ENCODE data around the gene KRT23. TPM values are rescaled to one million over a fixed set of nuclear protein-coding genes. Genes with fewer than 3 reads are reported as not detected.

The KRT23 gene
- total and polyA plus RNA-seq, 12 donors = 0.01 to 0.25 (median 0.21) TPM; not detected in 8

DNA sequence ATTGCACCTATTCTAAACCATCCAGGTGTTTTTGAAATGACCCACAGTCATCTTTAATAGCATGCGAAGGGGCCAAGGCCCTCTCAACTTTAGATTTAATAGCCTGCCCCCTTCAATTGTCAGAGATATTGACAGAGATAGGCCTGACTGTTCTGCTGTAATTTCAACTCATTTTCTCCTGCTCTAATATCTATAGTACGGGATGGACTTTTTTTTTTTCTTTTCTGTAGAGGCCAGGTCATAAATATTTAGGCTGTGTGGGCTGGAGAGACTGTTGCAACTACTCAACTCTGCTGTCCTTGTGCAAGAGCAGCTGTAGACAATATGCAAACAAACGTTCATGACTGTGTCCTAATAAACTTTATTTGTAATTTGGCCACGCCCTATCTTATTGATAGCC lies 27.7 kb downstream of the KRT23 start:
- Histone ChIP-seq H3K9me3 (no peaks in the 10 kb centered on the region), H3K27me3 (peaks cover 0 to 26% (median 20%) of the 10 kb centered on the region in 7 donors), H3K27ac (no peak overlapping the region), H3K4me1 (peaks cover 0 to 34% (median 0%) of the 10 kb centered on the region in 9 donors), H3K36me3 (no peaks in the 10 kb centered on the region), H3K4me3 (no peak overlapping the region)
- intact Hi-C loops (cut with DNase I) = loop anchor here (1.0 to 10.0 kb wide), 15 partner anchors 52 to 753 kb away; no protein-coding TSS in a partner anchor
- no peak for ATAC-seq
- no peak for DNase-seq
- 59 to 65% methylated on average over 4 of the region's 4 CpGs for WGBS, 2 donors
- TF ChIP-seq CTCF (IDR thresholded peaks at IDR 0.05) = no peak

DNA sequence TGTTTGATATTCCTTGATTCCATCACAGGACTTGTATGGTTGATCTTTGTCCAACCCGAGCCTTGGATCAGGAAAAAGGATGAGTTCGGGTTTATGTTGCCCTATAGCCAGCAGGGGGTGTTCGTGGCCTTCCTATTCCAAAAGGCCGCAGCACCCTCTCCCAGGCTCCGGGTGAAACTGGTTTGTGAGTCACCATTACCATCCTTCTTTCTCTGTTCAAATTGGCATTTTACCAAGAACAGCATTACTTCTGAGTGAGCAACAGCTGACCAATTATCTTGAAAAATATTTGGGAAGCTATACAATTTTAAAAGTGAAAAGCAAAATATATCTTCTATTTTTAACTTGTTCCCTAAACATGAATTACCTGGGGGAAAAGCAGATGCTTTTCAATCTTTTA lies 28.1 kb downstream of the KRT23 start:
- DNase-seq (peak; percentile 40 to 69), ATAC-seq (peak; percentile 78 to 96 (median 86))
- TF ChIP-seq CTCF (IDR thresholded peaks at IDR 0.05) = peak; percentile 41 to 85 (median 79)
- Histone ChIP-seq H3K9me3 (no peaks in the 10 kb centered on the region), H3K27me3 (peaks cover 0 to 26% (median 22%) of the 10 kb centered on the region in 7 donors), H3K4me3 (no peak overlapping the region), H3K27ac (no peak overlapping the region), H3K4me1 (peaks cover 0 to 33% (median 0%) of the 10 kb centered on the region in 9 donors), H3K36me3 (no peaks in the 10 kb centered on the region)
- 1 to 3% methylated on average over 5 of the region's 5 CpGs for WGBS, 2 donors
- intact Hi-C loops (cut with DNase I) = loop anchor here in 9 of 10 donors (1.0 to 10.0 kb wide), 10 partner anchors 52 to 753 kb away; no protein-coding TSS in a partner anchor

DNA sequence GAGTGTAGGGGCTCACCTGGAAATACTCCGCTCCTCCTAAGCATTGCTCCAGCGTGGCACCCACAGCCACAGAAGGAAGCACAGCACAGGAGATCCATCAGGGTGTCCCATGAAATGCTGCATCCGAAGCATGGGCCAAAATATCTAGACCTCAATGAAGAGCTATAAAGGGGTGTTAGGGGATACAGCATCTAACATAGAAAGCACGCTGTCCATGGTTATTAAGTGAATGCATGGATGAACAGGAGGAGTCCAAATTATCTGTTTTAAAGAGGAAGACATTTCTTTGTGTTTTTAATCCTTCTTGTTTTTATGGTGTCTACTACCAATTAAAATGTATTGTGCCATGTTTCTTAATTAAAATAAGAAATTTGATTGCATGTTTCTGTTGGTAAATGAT lies 30.8 kb downstream of the KRT23 start:
- Histone ChIP-seq H3K4me1 (peaks cover 0 to 16% (median 0%) of the 10 kb centered on the region in 9 donors), H3K9me3 (no peaks in the 10 kb centered on the region), H3K36me3 (no peaks in the 10 kb centered on the region), H3K4me3 (no peak overlapping the region), H3K27ac (no peak overlapping the region), H3K27me3 (peaks cover 0 to 32% (median 17%) of the 10 kb centered on the region in 7 donors)
- TF ChIP-seq CTCF (IDR thresholded peaks at IDR 0.05) = no peak
- WGBS, 2 donors = 88 to 91% methylated on average over 4 of the region's 4 CpGs
- DNase-seq (no peak), ATAC-seq (no peak)
- intact Hi-C loops (cut with DNase I) = loop anchor here in 9 of 10 donors (5.0 to 10.0 kb wide), 6 partner anchors 49 to 756 kb away; no protein-coding TSS in a partner anchor

DNA sequence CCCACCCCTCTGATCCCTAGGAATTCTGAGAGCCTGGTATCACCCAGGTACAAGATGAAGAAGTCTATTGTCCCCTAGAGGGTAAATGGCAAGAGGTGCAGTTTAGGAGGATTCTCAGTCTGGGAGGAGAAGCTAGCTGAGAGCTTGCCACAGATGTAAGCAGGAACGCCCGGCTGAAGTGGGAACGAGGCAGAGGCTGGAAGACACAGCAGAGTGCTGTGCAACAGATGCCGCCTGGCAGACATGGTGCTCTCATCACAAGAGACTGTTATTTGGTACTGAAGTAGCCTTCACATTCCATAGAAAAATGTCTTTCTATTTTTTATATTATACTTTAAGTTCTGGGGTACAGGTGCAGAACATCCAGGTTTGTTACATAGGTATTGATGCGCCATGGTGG lies 32.1 kb downstream of the KRT23 start:
- no peak for TF ChIP-seq CTCF (IDR thresholded peaks at IDR 0.05)
- Histone ChIP-seq H3K27ac (no peak overlapping the region), H3K4me1 (peaks cover 0 to 13% (median 0%) of the 10 kb centered on the region in 9 donors), H3K36me3 (no peaks in the 10 kb centered on the region), H3K4me3 (no peak overlapping the region), H3K9me3 (no peaks in the 10 kb centered on the region), H3K27me3 (peaks cover 0 to 37% (median 18%) of the 10 kb centered on the region in 7 donors)
- intact Hi-C loops (cut with DNase I) = loop anchor here in 9 of 10 donors (5.0 to 10.0 kb wide), 6 partner anchors 48 to 757 kb away; no protein-coding TSS in a partner anchor
- WGBS, 2 donors = 90 to 91% methylated on average over 5 of the region's 5 CpGs
- ATAC-seq (no peak), DNase-seq (no peak)

Measured in heart right ventricle (tissue), 16 donors.